CD4-positive, alpha-beta T cell (primary cell): ENCODE data around the gene NEU4. TPM values are rescaled to one million over a fixed set of nuclear protein-coding genes. Genes with fewer than 3 reads are reported as not detected.
"Not testable (repeated sequence)": the region's sequence is repeated elsewhere in the genome, so short reads cannot be mapped to it uniquely, and the experiment has no call there.

Experiments used
- ATAC-seq: fragments of 200-7000 bp; cut with Tn5 transposase; one replicate; pipeline ENCODE4 v1.10.0; 2022; ENCODE audit warnings: mild to moderate bottlenecking; ENCODE audit not compliant: poor library complexity
- CTCF ChIA-PET: fragments of 350-600 bp; sonication (Branson Sonifier 250); formaldehyde crosslinking; loops from one replicate; lab custom pipeline; 2021; ENCODE audit warnings: antibody characterized with exemption, inconsistent platforms; lab: Charles Lee
- POLR2A ChIA-PET: fragments of 350-600 bp; sonication (Branson Sonifier 250); formaldehyde crosslinking; loops from one replicate; lab custom pipeline; 2021; ENCODE audit warnings: antibody characterized with exemption, inconsistent platforms; lab: Charles Lee
- DNase-seq, 14 experiments: peaks; one replicate each; pipeline ENCODE4 v3.0.0-alpha.2; 2013 to 2020; ENCODE audit warnings: mixed read lengths in 2 of 14
- H3K27ac ChIP-seq, 2 donors: one replicate each; pipeline versions ENCODE4 v1.5.1 to v1.7.0; 2013; ENCODE audit warnings: low read length in 2 of 2, low read depth in 1 of 2, mild to moderate bottlenecking in 1 of 2
- H3K27me3 ChIP-seq, 2 experiments: 1 replicate in 1 of 2; 2 replicates in 1 of 2; pipeline versions ENCODE4 v1.6.1 to v1.7.0; 2013; ENCODE audit warnings: low read length in 2 of 2, control low read depth in 1 of 2, mild to moderate bottlenecking in 1 of 2, moderate library complexity in 1 of 2; ENCODE audit not compliant: insufficient read depth in 2 of 2, control insufficient read depth in 1 of 2
- H3K36me3 ChIP-seq: one replicate; pipeline ENCODE4 v1.6.1; 2013; ENCODE audit warnings: low read length, control low read depth; ENCODE audit not compliant: insufficient read depth
- H3K4me1 ChIP-seq: one replicate; pipeline ENCODE4 v1.6.1; 2013; ENCODE audit warnings: low read length, control low read depth; ENCODE audit not compliant: insufficient read depth
- H3K4me3 ChIP-seq: one replicate; pipeline ENCODE4 v1.5.1; 2013; ENCODE audit warnings: mild to moderate bottlenecking, low read length, moderate library complexity
- H3K9me3 ChIP-seq, 2 experiments: 1 replicate in 1 of 2; 2 replicates in 1 of 2; pipeline versions ENCODE4 v1.6.1 to v1.7.0; 2013; ENCODE audit warnings: low read length in 2 of 2, mild to moderate bottlenecking in 2 of 2, control low read depth in 1 of 2, moderate library complexity in 1 of 2; ENCODE audit not compliant: control insufficient read depth in 1 of 2, insufficient read depth in 1 of 2
- H3K27ac Mint-ChIP-seq: one replicate; pipeline ENCODE4 v1.8.0; 2020; ENCODE audit warnings: mixed read lengths
- H3K27me3 Mint-ChIP-seq: one replicate; pipeline ENCODE4 v1.8.0; 2021; ENCODE audit warnings: mixed read lengths
- H3K36me3 Mint-ChIP-seq: one replicate; pipeline ENCODE4 v1.8.0; 2021; ENCODE audit warnings: low read depth, mixed read lengths
- H3K4me1 Mint-ChIP-seq: one replicate; pipeline ENCODE4 v1.8.0; 2021; ENCODE audit warnings: low read depth, mixed read lengths
- H3K4me3 Mint-ChIP-seq: one replicate; pipeline ENCODE4 v1.8.0; 2020; ENCODE audit warnings: mild to moderate bottlenecking, mixed read lengths
- H3K9me3 Mint-ChIP-seq: one replicate; pipeline ENCODE4 v1.8.0; 2020; ENCODE audit warnings: mixed read lengths
- CTCF ChIP-seq: fragments of 200-600 bp; IDR thresholded peaks from one replicate; pipeline ENCODE4 v1.8.0; 2022; ENCODE audit warnings: antibody characterized with exemption, mild to moderate bottlenecking
- intact Hi-C, 2 experiments: fragments of 100-400 bp; cut with DNase I in 1 of 2; cut with micrococcal nuclease in 1 of 2; formaldehyde crosslinking; loops; one replicate each; pipeline versions ENCODE4 v1.15.1 to v1.9.0; 2023 to 2025; cut with DNase I, micrococcal nuclease
- total RNA-seq, 174 experiments: library from RNA in 2 of 174; stranded (reverse) in 2 of 174; gene quantifications; one replicate each; pipeline ENCODE4 v1.2.3 and lab custom pipeline; 2021 to 2026

NEU4 gene
- total RNA-seq, 2 experiments from 2014 or later = 4.3 to 6.8 TPM

- no peak overlapping the region for H3K27ac ChIP-seq
- H3K36me3 Mint-ChIP-seq = no peaks in the 10 kb centered on the region
- H3K9me3 Mint-ChIP-seq = no peaks in the 10 kb centered on the region
- peaks cover 5% of the 10 kb centered on the region for H3K4me1 Mint-ChIP-seq
- peaks cover 5% of the 10 kb centered on the region for H3K27me3 Mint-ChIP-seq
- intact Hi-C loops = loop anchor here in 1 of 2 experiments (10.0 kb wide), 1 partner anchor 46 kb away; the partner anchor contains the start of gene RTP5
- no peak overlapping the region for H3K4me3 ChIP-seq
- no peaks in the 10 kb centered on the region for H3K9me3 ChIP-seq
- no peak for TF ChIP-seq CTCF
- ChIA-PET CTCF (no interaction called here), POLR2A (no interaction called here)
- no peak overlapping the region for H3K4me3 Mint-ChIP-seq
- DNase-seq (peak in 1 of 14 experiments; percentile 19), ATAC-seq (no peak)
- peaks cover 0 to 3% of the 10 kb centered on the region in 2 experiments for H3K27me3 ChIP-seq
- no peak overlapping the region for H3K27ac Mint-ChIP-seq
- H3K4me1 ChIP-seq = peaks cover 35% of the 10 kb centered on the region
- no peaks in the 10 kb centered on the region for H3K36me3 ChIP-seq
Measured at GRCh38 chr2:241818229-241818942, 9.4 kb downstream of the NEU4 start.

- Mint-ChIP-seq H3K4me3 (no peak overlapping the region), H3K4me1 (peaks cover 5% of the 10 kb centered on the region), H3K27ac (no peak overlapping the region), H3K36me3 (no peaks in the 10 kb centered on the region), H3K27me3 (peaks cover 8% of the 10 kb centered on the region), H3K9me3 (no peaks in the 10 kb centered on the region)
- CTCF ChIA-PET = no interaction called here
- Histone ChIP-seq H3K9me3 (peaks cover 0 to 3% of the 10 kb centered on the region in 2 experiments), H3K27me3 (peaks cover 0 to 3% of the 10 kb centered on the region in 2 experiments), H3K36me3 (no peaks in the 10 kb centered on the region), H3K4me1 (peaks cover 30% of the 10 kb centered on the region), H3K27ac (no peak overlapping the region), H3K4me3 (no peak overlapping the region)
- TF ChIP-seq CTCF = no peak
- intact Hi-C loops = loop anchor here in 1 of 2 experiments (10.0 kb wide), 1 partner anchor 46 kb away; the partner anchor contains the start of gene RTP5
- ATAC-seq (no peak), DNase-seq (no peak)
- POLR2A ChIA-PET = no interaction called here
Measured at GRCh38 chr2:241818943-241819270, 9.9 kb downstream of the NEU4 start.

GRCh38 chr2:241819947-241820624 lies 11.1 kb downstream of the NEU4 start:
- H3K36me3 Mint-ChIP-seq, H3K27ac Mint-ChIP-seq, ATAC-seq, CTCF ChIA-PET, H3K27me3 Mint-ChIP-seq, H3K4me3 ChIP-seq, H3K27ac ChIP-seq, H3K36me3 ChIP-seq, POLR2A ChIA-PET, DNase-seq, H3K9me3 ChIP-seq, H3K4me1 Mint-ChIP-seq, H3K4me3 Mint-ChIP-seq, H3K9me3 Mint-ChIP-seq, H3K27me3 ChIP-seq: not testable (repeated sequence)
- intact Hi-C loops = loop anchor here in 1 of 2 experiments (10.0 kb wide), 1 partner anchor 45 kb away; the partner anchor contains the start of gene RTP5
- H3K4me1 ChIP-seq = peaks cover 25% of the 10 kb centered on the region
